ENCODE data around the gene RUNX3. TPM values are rescaled to one million over a fixed set of nuclear protein-coding genes. Genes with fewer than 3 reads are reported as not detected.

RUNX3 gene
- total RNA-seq, 1 experiment from 2014 or later: 0.28 TPM

- no peak for DNase-seq
- no TSS peak for BruUV-seq (replicated peaks)
- intact Hi-C loops (cut with micrococcal nuclease; ENCODE audit: unreplicated experiment): no loop called here
These were observed 45.3 kb downstream of the RUNX3 start for GRCh38 chr1:24884751-24885150.

GRCh38 chr1:24881034-24881433 lies 49.0 kb downstream of the RUNX3 start:
- intact Hi-C loops (cut with micrococcal nuclease; ENCODE audit: unreplicated experiment): no loop called here
- H3K4me1 Mint-ChIP-seq (ENCODE audit: low read depth, unreplicated experiment): no peaks in the 10 kb centered on the region
- H3K27me3 Mint-ChIP-seq (ENCODE audit: unreplicated experiment): peaks cover 71% of the 10 kb centered on the region
- H3K36me3 Mint-ChIP-seq (ENCODE audit: insufficient read depth, unreplicated experiment): no peaks in the 10 kb centered on the region
- H3K9me3 Mint-ChIP-seq (ENCODE audit: low read depth, unreplicated experiment): no peaks in the 10 kb centered on the region
- H3K27ac Mint-ChIP-seq (ENCODE audit: unreplicated experiment): no peak overlapping the region
- BruUV-seq (replicated peaks): no TSS peak
- CTCF ChIA-PET: no interaction called here
- no peak for DNase-seq
- no peak for TF ChIP-seq CTCF (IDR thresholded peaks at IDR 0.05; ENCODE audit: unreplicated experiment)
- H3K4me3 Mint-ChIP-seq (ENCODE audit: low read depth, unreplicated experiment): no peak overlapping the region

More at GRCh38 chr1:24884751-24885150, 45.3 kb downstream of the RUNX3 start:
- CTCF ChIA-PET: no interaction called here
- H3K36me3 Mint-ChIP-seq (ENCODE audit: insufficient read depth, unreplicated experiment): no peaks in the 10 kb centered on the region
- H3K27me3 Mint-ChIP-seq (ENCODE audit: unreplicated experiment): peaks cover 63% of the 10 kb centered on the region
- no peaks in the 10 kb centered on the region for H3K4me1 Mint-ChIP-seq (ENCODE audit: low read depth, unreplicated experiment)
- no peak overlapping the region for H3K4me3 Mint-ChIP-seq (ENCODE audit: low read depth, unreplicated experiment)
- no peaks in the 10 kb centered on the region for H3K9me3 Mint-ChIP-seq (ENCODE audit: low read depth, unreplicated experiment)
- no peak overlapping the region for H3K27ac Mint-ChIP-seq (ENCODE audit: unreplicated experiment)
- no peak for TF ChIP-seq CTCF (IDR thresholded peaks at IDR 0.05; ENCODE audit: unreplicated experiment)

GRCh38 chr1:24878775-24879742 lies 51.0 kb downstream of the RUNX3 start:
- no peak for TF ChIP-seq CTCF (IDR thresholded peaks at IDR 0.05; ENCODE audit: unreplicated experiment)
- H3K4me1 Mint-ChIP-seq (ENCODE audit: low read depth, unreplicated experiment): no peaks in the 10 kb centered on the region
- no peaks in the 10 kb centered on the region for H3K36me3 Mint-ChIP-seq (ENCODE audit: insufficient read depth, unreplicated experiment)
- intact Hi-C loops (cut with micrococcal nuclease; ENCODE audit: unreplicated experiment): no loop called here
- no TSS peak for BruUV-seq (replicated peaks)
- H3K27ac Mint-ChIP-seq (ENCODE audit: unreplicated experiment): no peak overlapping the region
- DNase-seq: no peak
- no peak overlapping the region for H3K4me3 Mint-ChIP-seq (ENCODE audit: low read depth, unreplicated experiment)
- H3K9me3 Mint-ChIP-seq (ENCODE audit: low read depth, unreplicated experiment): no peaks in the 10 kb centered on the region
- CTCF ChIA-PET: no interaction called here
- H3K27me3 Mint-ChIP-seq (ENCODE audit: unreplicated experiment): peaks cover 54% of the 10 kb centered on the region

GRCh38 chr1:24878045-24878444 lies 52.0 kb downstream of the RUNX3 start:
- Mint-ChIP-seq H3K27me3 (ENCODE audit: unreplicated experiment) (peaks cover 44% of the 10 kb centered on the region), H3K36me3 (ENCODE audit: insufficient read depth, unreplicated experiment) (no peaks in the 10 kb centered on the region), H3K27ac (ENCODE audit: unreplicated experiment) (no peak overlapping the region), H3K4me3 (ENCODE audit: low read depth, unreplicated experiment) (no peak overlapping the region), H3K9me3 (ENCODE audit: low read depth, unreplicated experiment) (no peaks in the 10 kb centered on the region), H3K4me1 (ENCODE audit: low read depth, unreplicated experiment) (no peaks in the 10 kb centered on the region)
- no TSS peak for BruUV-seq (replicated peaks)
- no peak for DNase-seq
- no peak for TF ChIP-seq CTCF (IDR thresholded peaks at IDR 0.05; ENCODE audit: unreplicated experiment)
- CTCF ChIA-PET: no interaction called here
- intact Hi-C loops (cut with micrococcal nuclease; ENCODE audit: unreplicated experiment): no loop called here
